DMS153 treated with DMSO at 0.1 percent for 48 hours (cell line): Measurements from ENCODE around the gene UBALD2.
"Not testable (repeated sequence)": the region's sequence is repeated elsewhere in the genome, so short reads cannot be mapped to it uniquely, and the experiment has no call there.

ENCODE experiments used
- DNase-seq: peaks from one replicate; lab custom pipeline; 2025; ENCODE audit not compliant: unreplicated experiment; lab: John Stamatoyannopoulos, UW

Gene UBALD2

GRCh38 chr17:76277300-76278267 is 12.4 kb downstream of the UBALD2 start:
- DNase-seq: no peak

DNA sequence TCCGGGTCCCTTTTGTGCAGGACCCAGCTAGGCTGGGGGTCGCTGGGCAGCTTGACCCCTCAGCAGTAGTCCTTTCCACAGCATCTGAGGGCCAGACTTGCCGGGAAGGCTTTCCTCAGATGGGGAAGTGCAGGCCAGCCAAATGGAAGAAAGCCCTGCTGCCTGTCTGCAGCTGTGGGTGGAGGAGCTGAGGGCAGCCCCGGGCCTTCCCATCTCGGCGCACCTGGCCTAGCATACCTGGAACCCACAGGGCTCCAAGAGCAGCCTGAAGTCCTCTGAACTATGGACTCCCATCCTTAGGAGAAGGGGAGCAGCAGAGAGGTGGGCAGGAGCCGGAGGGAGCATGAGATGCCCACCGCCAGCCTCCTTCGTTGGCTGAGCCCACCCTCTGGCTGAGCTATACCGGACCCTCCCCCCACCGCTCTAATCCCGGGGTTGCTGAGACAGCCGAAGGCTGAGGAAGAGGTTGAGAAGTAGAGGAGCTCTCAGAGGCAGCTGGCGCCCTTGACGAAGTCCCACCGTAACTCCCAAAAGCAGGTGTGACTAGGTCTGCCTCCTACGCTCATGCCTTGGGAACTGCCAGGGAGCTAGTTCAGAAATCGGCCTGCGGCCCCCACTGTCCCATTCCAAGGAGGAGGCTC is 13.2 kb downstream of the UBALD2 start:
- no peak for DNase-seq

DNA sequence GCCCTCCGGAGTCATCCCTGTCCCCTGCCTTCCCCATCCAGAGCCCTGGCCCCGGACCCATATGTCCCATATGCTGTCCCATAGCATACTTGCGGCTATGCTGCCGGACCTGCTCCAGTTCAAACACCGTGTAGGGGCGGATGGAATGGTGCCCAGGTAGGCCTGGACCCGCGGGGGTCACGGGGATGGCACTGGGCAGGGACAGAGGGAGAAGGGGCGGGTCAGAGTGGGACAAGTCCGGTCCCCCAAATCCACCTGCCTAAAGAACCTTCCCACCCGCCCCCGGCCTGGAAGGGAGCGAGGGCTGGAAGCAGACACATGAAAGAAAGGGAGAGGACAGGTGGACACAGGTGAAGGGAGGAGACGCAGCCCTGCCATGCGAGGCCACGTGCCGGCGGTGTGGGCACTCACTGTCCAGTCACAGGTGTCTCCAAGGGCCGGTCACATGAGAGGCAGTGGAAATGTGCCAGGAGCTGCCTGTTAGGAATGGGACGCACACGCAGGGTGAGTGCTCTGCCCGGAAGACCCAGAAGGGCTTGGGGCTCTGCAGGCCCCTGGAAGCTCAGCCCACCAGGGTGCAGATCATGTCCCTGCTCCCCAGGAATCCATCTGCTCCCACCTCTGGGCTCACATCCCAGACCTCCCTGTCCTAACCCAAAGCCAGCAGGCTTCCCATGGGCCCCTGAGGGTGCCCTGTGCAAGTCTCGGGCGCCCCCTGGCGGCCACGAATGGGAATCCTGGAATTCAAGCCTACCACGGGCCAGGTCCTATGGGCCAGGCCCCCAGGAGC is 14.0 kb downstream of the UBALD2 start:
- DNase-seq: peak; percentile 39

DNA sequence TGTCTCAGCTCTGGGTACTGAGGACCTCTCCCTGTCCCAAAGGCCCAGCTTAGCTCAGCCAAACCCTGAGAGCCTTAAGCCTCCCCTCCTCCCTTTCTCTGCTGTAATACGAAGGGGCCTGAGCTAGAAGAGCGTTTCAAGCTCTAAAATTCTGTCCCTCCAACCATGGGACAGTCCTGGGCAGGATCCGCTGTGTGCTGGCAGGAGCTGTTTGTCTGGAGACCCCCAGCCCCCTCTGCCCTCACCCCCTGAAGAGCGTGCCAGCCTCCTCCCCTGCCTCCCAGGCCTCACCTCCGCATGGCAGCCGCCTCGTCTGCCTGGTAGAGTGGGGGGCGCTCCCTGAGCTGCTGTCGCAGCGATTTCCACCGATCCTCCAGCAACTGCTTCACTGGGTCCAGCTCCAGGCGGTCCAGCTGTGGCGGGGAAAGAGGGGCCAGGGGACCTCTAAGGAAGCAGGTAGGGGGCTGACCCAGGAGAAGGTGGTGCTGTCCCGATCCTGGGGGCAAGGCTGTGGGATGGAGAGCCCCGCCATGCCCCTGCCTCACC is 14.7 kb downstream of the UBALD2 start:
- DNase-seq: no peak

DNA sequence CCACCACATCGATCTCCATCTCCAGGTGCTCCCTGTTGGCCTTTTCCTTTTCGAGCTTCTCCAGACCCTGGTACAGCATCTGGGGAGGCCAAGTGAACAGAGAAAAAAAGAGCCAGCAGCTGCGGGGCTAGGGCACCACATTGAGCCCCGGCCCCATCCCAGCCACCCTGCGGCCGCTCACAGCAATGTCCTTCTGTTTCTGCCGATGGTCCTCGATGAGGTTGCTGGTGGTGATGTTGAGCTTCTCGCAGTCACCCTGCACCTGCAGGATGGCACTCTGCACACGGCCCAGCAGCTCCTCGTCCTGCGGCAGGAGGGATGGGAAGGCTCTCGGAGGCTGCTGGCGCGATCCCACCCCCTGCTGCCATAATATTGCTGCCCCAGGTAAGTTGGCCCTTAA is 15.5 kb downstream of the UBALD2 start:
- DNase-seq: no peak

DNA sequence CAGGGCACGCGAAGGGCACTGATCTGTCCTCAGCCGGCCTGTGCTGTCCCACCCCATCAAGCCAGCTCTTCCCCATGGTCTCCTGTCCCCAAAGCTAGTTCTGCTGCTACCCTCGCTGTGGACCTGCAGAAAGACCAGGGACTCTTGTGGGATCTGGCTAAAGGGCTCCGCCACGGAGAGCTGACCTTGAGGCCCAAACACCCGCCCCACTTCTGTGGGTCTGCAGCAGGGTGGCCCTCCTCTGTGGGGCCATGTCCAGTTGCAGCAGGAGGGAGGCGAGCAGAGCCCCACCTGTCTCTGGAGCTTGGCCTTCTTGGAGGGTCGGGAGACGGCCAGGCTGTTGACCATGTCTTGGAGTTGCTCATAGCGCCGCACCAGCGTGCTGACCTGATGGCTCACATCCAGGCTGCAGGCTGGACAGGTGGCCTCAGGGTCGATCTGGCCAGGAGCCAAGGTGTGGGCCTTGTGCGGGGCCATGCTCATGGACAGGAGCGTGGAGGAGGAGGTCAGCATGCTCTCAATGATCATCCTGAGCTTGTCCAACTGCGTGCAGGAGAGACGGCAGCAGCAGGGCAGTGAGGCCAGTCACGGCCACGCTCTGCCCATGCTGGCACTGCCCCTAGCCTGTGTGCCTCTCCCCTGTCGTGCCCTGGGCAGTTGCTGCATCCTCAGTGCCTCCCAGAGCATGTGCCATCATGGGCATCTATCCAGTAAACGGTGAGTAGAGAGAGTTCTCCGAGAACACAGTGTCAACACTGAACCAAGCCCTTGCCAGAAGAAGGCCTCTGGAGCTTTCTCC is 16.6 kb downstream of the UBALD2 start:
- DNase-seq: no peak

DNA sequence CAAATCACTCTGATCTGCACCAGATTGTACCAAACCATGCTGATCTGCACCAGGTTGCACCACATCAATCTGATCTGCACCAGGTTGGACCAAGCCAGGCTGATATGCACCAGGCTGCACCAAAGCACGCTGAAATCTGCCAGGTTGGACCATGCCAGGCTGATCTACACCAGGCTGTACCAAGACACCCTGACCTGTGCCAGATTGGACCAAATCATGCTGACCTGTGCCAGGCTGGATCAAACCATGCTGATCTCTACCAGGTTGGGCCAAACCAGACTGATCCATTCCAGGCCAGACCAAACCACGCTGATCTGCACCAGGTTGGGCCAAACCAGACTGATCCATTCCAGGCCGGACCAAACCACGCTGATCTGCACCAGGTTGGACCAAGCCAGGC is 27.4 kb downstream of the UBALD2 start:
- no peak for DNase-seq

DNA sequence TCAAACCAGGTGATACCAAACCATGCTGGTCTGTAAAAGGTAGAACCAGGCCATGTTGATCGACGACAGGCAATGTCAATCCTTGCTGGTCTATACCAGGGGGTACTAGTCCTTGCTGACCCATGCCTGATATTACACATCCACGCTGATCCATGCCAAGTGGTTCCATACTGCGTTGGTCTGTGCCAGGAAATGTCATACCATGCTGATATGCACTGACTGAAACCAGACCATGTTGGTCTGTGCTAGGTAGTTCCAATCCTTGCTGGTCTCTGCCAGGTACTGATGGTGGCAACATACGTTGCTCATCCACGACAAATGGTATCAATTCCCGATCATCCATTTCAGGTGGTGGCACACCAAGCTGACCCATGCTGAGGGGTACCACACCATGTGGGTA is 28.0 kb downstream of the UBALD2 start:
- no peak for DNase-seq

GRCh38 chr17:76296186-76296585 is 31.0 kb downstream of the UBALD2 start:
- no peak for DNase-seq

GRCh38 chr17:76296889-76297288 is 31.7 kb downstream of the UBALD2 start:
- no peak for DNase-seq

- no peak for DNase-seq
These were observed 32.3 kb downstream of the UBALD2 start for GRCh38 chr17:76297436-76297835.

DNA sequence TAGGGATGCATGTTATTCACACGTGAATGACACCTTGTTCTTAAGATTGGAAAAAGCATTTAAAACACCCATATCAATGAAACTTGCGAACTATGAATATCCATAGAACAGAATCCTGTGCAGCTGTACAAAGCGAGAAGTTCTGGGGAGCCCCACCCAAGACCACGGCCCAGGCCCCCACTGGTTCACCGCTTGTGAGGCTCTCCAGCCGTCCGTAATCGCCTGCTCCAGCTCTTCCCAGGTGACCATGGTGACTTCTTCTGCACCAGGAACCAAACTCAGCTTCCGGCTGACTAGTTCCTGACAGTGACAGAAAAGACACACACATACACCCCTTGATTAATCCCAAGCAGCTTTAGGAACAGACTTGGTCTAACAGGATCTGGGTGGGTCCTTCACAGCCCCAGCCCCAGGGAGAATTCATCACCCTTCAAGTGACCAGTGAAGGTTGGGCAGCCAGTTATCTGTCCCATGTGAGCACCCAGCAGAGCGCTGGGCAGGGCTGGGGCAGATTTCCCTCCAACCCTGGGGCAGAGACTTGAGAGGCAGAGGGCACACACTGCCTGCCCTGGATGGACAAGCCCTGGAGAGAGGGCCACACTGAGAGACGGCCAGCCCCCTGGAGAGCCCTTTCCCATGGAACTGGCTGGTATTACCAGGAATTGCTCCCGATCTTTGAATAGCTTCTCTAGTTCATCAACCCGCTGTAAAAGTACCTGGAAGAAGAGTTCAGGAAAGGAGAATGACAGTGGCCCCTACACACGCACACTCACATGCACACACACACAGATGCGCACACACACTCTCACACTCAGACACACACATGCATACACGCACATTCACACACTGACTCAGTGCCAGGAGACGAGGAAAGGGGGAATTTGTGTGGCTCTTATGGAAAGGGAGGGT is 39.3 kb downstream of the UBALD2 start:
- DNase-seq: no peak

DNA sequence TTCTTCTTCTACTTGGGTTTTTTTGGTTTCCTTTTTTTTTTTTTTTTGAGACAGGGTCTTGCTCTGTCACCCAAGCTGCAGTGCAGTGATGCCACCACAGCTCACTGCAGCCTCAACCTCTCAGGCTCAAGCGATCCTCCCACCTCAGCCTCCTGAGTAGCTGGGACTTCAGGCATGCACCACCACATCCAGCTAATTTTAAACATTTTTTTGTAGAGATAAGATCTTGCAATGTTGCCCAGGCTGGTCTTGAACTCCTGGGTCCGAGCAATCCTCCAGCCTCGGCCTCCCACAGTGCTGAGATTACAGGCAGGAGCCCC is 39.9 kb downstream of the UBALD2 start:
- not testable (repeated sequence) for DNase-seq

DNA sequence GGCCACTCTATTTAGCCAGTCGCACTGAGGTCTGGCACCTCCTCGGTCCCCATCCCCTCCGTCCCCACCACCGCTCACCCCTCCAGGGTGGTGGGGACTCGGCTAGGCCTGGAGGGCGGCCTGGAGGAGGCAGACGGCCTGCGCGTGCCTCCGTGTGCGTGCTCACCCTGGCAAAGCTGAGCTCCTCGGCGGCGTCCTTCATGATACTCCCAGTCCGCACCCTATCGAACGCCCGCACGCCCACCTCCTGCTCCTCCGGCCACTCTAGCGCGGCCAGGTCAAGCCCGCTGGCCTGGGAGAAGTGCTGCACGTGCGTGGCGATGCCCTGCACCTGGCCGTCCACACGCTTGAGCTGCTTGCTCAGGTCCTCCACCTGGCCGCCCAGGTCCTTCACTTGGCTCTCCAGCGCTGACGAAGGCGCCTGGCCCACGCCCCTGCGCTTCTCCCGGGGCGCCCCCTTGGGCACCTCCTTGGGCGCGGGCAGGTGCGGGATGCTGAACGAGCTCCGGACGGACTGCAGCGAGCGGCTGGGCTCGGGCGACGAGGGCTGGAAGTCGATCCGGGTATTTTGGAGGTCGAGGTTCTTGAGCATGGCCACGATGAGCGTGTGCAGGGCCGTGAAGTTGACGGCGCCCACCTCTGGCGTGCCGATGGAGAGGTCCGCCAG is 42.3 kb downstream of the UBALD2 start:
- no peak for DNase-seq

- no peak for DNase-seq
These were observed 42.8 kb downstream of the UBALD2 start, which contains the start of gene QRICH2 for GRCh38 chr17:76307966-76308338. Gene QRICH2 (minus strand): TSS chr17:76308276. CDS start chr17:76307998, 278 bp downstream.

- no peak for DNase-seq
These were observed 44.3 kb downstream of the UBALD2 start for GRCh38 chr17:76309461-76309860.

- DNase-seq: no peak
These were observed 47.6 kb downstream of the UBALD2 start for GRCh38 chr17:76312735-76313134.

GRCh38 chr17:76314392-76315227 is 49.5 kb downstream of the UBALD2 start:
- DNase-seq: no peak
